GM19238 (cell line): ENCODE data around the gene ALDOC.

Experiments used
- DNase-seq: peaks from one replicate; pipeline ENCODE4 v3.0.0; 2011; ENCODE audit warnings: low spot score; ENCODE audit not compliant: insufficient read length

ALDOC gene

DNA sequence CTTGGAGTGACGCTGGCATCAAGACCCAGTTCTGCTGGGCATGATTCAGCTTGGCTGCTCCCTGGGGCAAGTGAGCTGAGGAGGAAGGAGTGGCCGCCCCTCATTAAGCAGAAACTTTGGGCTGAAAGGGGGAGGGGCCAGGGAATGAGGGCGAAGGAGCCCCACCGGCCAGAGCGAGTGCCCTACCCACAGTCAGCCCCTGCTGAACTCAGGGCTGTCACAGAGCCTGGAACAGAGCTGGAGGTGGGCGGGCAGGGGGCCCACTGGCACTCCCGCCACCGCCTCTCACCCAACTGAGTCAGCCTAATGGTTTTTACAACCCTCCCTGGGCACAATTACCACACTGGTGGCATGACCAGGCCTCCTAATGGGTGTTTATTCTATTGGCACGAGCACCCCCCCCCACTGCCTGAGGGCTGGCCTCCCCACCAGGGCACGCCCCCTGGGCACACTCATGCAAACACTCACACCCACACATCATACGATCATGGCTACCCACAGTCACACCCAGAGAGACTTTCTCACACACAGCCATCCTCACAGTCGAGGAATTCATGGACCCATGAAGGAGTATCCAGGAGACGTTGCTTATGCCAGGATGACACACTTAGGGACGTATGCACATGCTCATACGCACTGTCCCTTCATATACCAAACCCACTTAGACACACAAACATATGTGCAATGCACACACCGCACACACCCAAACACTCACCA lies 43.4 kb downstream of the ALDOC start:
- DNase-seq = no peak

DNA sequence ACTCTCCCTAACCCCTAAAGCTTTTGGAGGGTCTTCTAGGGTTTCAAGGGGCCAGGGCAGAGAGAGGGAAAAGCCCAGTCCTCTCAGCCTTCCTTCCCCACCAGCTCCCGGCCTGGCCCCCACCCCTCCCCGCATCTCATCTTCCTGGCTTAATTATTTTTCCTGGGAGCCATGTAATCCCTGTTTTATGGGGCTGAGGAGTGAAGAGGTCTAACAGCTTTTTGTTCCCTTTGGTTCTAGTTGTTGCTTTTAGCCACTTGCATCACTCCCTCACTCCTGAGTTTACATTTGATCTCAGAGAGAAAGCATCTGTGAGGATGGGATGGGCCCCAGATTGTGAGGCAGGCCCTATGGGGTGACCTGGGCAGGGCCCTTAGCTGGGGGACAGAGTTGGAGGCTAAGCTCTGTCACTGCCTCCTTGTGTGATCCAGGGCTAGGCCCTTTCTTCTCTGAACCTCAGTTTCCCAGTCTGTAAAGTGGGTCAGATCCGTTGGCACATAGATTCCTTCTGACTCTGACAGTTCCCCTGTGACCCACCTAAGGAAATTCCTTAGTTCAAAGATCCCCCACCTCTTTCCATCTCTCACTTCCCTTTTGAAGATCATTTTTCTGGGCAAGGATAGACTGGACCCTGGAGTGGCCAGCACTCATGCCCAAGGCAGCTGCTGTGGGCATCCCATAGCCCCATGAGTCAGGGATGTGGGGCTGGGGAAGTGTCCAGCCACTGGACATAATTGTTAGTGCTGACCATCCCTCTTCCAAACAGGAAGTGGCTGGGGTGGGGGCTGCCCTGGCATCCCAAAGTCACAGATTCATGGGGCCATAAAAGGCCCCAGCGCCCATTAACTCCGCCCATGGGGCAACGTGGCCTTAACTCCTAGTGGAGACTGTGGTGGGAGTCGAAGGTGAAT lies 44.4 kb downstream of the ALDOC start:
- no peak for DNase-seq

DNA sequence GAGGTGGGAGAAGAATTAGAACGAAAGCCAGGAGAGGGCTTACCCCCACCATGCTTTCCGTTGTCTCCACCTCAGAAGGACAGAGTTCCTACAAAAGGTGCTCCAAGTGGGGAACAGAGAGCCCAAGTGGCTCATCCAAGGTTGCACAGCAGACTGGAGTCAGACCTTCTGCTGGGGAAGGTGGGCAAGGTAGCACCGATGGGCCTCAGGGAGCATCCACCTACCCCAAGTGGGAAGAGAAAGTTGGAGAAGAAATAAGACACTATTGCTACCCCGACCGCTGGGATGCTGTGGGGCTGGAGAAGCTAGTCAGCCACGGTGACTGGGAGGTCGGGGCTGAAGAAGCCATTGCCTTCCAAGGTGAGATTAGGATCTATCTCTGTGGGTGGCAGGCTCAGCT lies 45.8 kb downstream of the ALDOC start:
- DNase-seq = no peak

DNA sequence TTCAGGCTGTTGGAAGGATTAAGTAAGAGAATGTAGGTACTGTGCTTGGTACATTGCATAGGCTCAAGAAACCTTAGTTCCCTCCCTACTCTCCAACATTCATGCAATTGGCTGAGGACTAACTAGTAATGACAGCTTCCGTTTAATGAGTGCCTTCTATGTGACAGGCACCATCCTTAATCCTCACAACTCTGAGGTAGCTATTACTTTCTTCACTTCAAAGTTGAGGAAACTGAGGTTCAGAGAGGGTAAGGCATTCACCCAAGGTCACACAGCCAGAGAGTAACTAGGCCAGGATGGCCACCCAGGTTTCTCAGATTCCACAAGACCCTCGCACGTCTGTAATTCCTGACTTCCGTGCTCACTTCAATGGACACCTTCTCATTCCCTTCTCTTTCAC lies 46.4 kb downstream of the ALDOC start:
- DNase-seq = no peak

DNA sequence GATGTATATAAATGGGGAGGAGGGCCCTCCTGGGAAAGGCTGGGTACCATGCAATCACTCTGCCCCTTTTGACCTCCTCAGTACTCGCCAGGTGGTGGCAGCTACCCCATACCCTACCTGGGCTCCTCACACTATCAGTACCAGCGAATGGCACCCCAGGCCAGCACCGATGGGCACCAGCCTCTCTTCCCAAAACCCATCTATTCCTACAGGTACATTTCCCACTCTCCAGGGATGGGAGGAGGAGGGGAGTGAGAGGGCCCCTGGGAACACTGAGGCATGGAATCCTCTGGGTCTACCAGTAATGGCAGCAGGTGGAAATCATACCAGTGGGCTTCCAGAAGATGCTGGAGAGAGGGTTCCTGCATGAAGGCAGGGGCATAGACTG lies 47.7 kb downstream of the ALDOC start:
- no peak for DNase-seq

DNA sequence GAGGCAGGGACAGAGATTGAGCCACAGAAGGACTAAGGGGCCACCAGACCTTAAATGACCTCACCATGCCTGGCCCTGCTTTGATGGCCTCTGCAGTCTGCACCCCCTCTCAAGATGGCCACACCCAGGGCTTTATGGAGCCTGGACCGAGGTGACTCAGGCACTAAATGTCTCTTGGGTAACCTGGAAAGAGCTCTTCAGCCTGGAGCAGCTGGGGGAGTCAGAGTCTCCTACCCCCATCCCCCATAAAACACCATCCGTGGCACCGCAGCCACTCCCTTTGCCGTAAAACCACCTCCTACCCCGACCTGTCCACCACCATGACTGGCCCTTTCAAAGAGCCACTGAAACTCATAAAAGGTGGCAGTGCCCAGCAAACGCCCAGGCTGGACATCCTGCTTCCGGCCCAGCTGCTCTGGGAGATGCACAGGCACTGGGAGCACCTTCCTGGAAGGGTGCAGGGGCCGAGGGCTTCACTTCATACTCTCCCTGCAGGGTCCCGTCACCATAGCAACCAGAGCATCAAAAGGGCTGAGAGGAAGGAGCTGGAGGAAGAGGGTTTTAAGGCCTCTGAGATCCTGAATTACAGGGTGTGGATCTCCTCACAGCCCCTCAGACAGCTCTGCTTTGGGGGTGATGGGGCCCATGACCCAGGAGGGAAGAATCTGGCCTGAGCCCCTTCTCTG lies 48.2 kb downstream of the ALDOC start:
- DNase-seq = no peak

DNA sequence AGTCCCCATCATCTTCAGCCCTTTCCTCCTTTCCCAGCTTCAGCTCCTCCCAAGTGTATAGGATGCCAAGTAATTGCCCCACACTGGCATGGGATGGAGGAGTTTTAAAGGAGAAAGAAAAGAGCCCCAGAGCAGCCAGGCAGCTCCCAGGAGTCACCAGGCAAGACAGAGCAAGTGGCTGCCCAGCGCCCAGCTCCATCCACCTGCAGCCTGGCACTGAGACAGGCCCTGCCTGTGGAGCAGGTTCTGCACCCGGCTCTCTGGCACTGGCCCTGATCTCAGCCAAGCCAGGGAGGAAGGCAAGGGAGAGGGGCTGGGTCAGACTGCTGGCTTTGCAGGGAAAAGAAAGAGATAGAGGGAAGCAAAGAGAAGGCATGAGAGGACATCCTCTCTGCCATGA lies 48.8 kb downstream of the ALDOC start:
- DNase-seq = no peak

DNA sequence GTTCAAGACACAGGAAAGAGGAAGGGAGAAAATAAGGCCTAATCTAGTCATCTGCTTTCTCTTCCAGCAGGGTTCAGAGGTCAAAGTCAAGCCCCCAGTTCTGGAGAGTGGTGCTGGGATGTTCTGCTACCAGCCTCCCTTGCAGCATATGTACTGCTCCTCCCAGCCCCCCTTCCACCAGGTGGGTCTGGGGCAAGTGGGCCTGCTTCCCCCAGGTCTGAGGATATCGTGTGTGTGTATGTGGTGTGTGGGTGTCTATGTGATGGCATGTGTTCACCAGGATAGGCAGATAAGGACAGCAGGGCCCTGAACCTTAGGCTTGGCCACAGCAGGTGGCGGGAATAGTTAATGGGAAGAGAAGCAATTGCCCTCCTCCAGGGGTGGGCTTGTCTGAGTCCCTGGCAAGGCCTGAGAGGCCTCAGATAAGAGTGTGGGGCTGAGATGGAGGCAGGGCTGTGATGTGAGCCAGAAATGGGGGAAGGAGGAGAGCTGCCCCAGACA lies 49.5 kb downstream of the ALDOC start:
- no peak for DNase-seq

DNA sequence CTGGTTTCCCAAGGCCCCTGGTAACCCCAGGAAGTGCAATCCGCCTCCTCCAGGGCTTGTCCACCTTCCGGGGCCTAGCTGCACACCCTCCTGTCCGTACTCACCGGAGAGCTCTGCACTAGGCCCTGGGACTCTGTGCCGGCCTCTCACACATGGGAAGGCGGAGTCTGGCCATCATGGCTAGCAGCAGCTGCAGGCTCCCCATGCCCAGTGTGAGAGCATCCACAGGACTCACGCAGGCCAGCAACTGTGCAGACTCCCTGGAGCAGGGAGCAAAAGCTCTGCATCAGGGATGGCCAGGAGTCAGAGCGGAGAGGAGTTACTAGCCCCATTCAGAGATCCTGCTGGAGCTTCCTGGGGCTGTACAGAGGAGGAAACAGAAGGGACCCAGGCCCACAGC lies 50.3 kb downstream of the ALDOC start:
- no peak for DNase-seq

DNA sequence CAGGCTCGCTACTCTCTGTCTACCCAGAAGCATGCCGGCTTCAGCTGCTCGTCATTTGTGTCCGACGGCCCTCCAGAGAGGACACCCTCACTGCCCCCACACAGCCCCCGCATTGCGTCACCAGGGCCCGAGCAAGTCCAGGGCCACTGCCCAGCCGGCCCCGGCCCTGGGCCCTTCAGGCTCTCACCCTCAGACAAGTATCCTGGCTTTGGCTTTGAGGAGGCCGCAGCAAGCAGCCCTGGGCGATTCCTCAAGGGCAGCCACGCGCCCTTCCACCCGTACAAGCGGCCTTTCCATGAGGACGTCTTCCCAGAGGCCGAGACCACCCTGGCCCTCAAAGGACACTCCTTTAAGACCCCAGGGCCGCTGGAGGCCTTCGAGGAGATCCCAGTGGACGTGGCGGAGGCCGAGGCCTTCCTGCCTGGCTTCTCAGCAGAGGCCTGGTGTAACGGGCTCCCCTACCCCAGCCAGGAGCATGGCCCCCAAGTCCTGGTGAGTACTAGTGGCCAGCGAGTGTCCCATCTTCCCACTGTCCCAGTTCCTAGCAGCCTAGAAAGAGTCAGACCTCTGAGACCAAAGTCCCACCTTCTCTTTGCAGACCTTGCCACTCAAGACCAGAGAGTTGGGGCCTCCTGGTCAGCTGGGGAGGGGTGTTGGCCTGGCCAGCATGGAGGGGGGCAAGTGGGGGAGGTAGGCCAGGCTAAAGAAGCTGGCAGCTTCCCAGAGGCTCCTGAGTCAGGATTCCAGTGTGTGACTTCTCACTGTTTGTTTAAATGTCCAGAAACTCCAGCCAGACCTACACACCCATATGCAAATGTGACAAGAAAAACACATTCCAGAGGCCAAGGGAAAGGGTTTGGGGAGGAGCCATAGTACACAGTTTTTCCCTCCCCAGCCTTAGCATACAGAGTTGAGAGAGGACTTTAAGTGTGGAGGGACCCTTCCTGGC lies 51.9 kb downstream of the ALDOC start:
- DNase-seq = no peak

DNA sequence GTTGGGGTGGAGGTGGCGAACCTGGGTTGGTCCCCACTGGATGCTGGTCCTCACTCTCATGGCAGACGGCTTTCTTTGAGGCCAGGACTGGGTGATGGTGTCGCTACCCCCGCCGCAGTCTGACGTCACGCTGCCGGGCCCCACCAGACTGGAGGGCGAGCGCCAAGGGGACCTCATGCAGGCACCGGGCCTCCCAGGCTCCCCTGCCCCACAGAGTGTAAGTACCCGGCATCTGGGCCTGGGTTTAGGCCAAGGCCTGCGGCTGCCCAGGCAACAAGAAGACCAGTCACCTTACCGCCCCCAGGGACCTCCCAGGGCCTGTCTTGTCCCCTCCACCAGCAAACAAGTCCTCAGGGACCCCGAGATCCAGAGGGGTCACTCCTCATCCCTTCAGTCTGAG lies 52.8 kb downstream of the ALDOC start:
- no peak for DNase-seq

DNA sequence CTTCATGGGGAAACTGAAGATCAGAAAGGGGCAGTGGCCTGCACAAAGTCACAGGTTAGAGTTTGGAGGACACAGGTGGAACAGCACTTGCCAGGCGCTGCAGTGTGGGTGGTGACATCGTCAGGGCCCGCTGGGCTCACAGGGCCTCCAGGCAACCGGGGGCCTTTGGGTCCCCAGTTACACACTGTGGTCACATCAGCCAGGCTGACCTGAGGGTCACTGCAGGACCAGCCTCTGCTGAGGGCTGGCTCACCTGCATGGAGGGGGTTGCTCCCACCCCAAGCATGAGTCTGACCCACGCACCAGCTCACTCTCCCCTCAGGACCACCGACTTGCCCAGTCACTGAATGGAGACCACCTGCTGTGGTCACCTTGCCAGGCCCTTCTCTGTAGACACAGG lies 53.5 kb downstream of the ALDOC start:
- no peak for DNase-seq
